A549 (cell line): Measurements from ENCODE around the gene TLR9. TPM values are rescaled to one million over a fixed set of nuclear protein-coding genes. Genes with fewer than 3 reads are reported as not detected.

Source experiments
- ATAC-seq, 2 experiments: fragments of 200-7000 bp in 1 of 2; fragments of >200 bp in 1 of 2; cut with Nextera tagmentation in 1 of 2; cut with Tn5 transposase in 1 of 2; 3 replicates each; pipeline versions ENCODE4 v1.8.0 to v1.9.1; 2018 to 2020; ENCODE audit warnings: mild to moderate bottlenecking in 1 of 2, moderate library complexity in 1 of 2
- CTCF ChIA-PET: fragments of 300-600 bp; sonication (Branson Sonifier 250); formaldehyde crosslinking; extraction: SDS; loops from one replicate; lab custom pipeline; 2021; ENCODE audit warnings: antibody characterized with exemption, inconsistent platforms; lab: Yijun Ruan, JAX
- POLR2A ChIA-PET: fragments of 350-600 bp; formaldehyde crosslinking; extraction: SDS; loops from one replicate; lab custom pipeline; 2021; ENCODE audit warnings: antibody characterized with exemption, inconsistent platforms; lab: Yijun Ruan, JAX
- DNase-seq, 2 experiments: peaks; one replicate each; pipeline versions ENCODE4 v3.0.0 to v3.0.0-alpha.2; 2011 to 2016; ENCODE audit warnings: low read depth in 1 of 2, low spot score in 1 of 2
- FAIRE-seq: peaks from 2 replicates; lab custom pipeline; 2011; peaks lifted over from hg19 to GRCh38; lab: Jason Lieb, UNC
- H3K27ac ChIP-seq, 2 experiments: fragments of >200 bp; sonication (Bioruptor Twin); formaldehyde crosslinking; 3 replicates each; pipeline ENCODE4 v1.5.1; 2016 to 2017
- H3K4me1 ChIP-seq: fragments of >200 bp; sonication (Bioruptor Twin); formaldehyde crosslinking; 3 replicates; pipeline ENCODE4 v1.6.1; 2016
- H3K4me2 ChIP-seq: fragments of >200 bp; sonication (Bioruptor Twin); formaldehyde crosslinking; 3 replicates; pipeline ENCODE4 v1.6.1; 2016
- H3K4me3 ChIP-seq: fragments of >200 bp; sonication (Bioruptor Twin); formaldehyde crosslinking; 3 replicates; pipeline ENCODE4 v1.5.1; 2016
- H3K9me3 ChIP-seq: fragments of >200 bp; sonication (Bioruptor Twin); formaldehyde crosslinking; 3 replicates; pipeline ENCODE4 v1.6.1; 2016
- CBX2 ChIP-seq: fragments of 200-600 bp; sonication (generic); IDR thresholded peaks from 2 replicates; pipeline ENCODE4 v1.6.1; 2016; ENCODE audit warnings: low read depth, mild to moderate bottlenecking, borderline replicate concordance
- CTCF ChIP-seq: fragments of >200 bp; sonication (Bioruptor Twin); formaldehyde crosslinking; IDR thresholded peaks from 3 replicates; pipeline ENCODE4 v1.5.1; 2016
- FOSL2 ChIP-seq, 2 experiments: fragments of 450-650 bp in 1 of 2; fragments of >200 bp in 1 of 2; sonication (Bioruptor Twin) in 1 of 2; formaldehyde crosslinking; IDR thresholded peaks; 2 replicates each; pipeline versions ENCODE4 v1.5.0 to v1.6.1; 2016 to 2020; ENCODE audit warnings: mild to moderate bottlenecking in 1 of 2, moderate library complexity in 1 of 2
- HOXB13 ChIP-seq: fragments of 250-450 bp; sonication (Bioruptor Pico); IDR thresholded peaks from 2 replicates; pipeline ENCODE4 v1.5.0; 2020; ENCODE audit warnings: low read depth, mild to moderate bottlenecking, moderate library complexity
- JUN ChIP-seq, 2 experiments: fragments of >200 bp; sonication (Bioruptor Twin); formaldehyde crosslinking; IDR thresholded peaks; 2 replicates in 1 of 2; 3 replicates in 1 of 2; pipeline ENCODE4 v1.6.1; 2016 to 2017
- KDM5A ChIP-seq: fragments of 200-600 bp; sonication (generic); IDR thresholded peaks from 2 replicates; pipeline ENCODE4 v1.6.1; 2016; ENCODE audit warnings: antibody characterized with exemption, mild to moderate bottlenecking
- MAFK ChIP-seq: fragments of 450-650 bp; IDR thresholded peaks from 2 replicates; pipeline ENCODE4 v1.6.1; 2014; ENCODE audit not compliant: partially characterized antibody
- NPAS2 ChIP-seq: fragments of 250-450 bp; sonication (Bioruptor Pico); IDR thresholded peaks from 2 replicates; pipeline ENCODE4 v1.8.0; 2022; ENCODE audit warnings: mild to moderate bottlenecking, moderate library complexity, borderline replicate concordance
- PBX3 ChIP-seq: IDR thresholded peaks from 2 replicates; pipeline ENCODE4 v1.6.1; 2012
- REST ChIP-seq: fragments of 200-600 bp; sonication (generic); IDR thresholded peaks from 2 replicates; pipeline ENCODE4 v1.6.1; 2016; ENCODE audit warnings: antibody characterized with exemption, mild to moderate bottlenecking, moderate library complexity
- RNF2 ChIP-seq: fragments of 200-600 bp; sonication (generic); IDR thresholded peaks from 2 replicates; pipeline ENCODE4 v1.6.1; 2016; ENCODE audit warnings: low read depth, mild to moderate bottlenecking, antibody characterized with exemption, moderate library complexity, borderline replicate concordance
- WGBS: methylation state at CpG from one replicate; pipeline ENCODE4 v1.1.6; 2017; ENCODE audit errors: missing lambda C conversion rate; 5-methylcytosine and 5-hydroxymethylcytosine counted together
- polyA plus RNA-seq, 4 experiments: library from polyadenylated mRNA; depleted of rRNA in 3 of 4; stranded (reverse); fragments of >200 nt; fragmentation: RNase III in 1 of 4; extraction: RNeasy Plus Mini Kit Qiagen cat#74134 plus additional on column Dnase treatment in 1 of 4; gene quantifications; 2 replicates in 3 of 4; 3 replicates in 1 of 4; pipeline ENCODE4 v1.2.3, GENCODE V29; 2011 to 2017
- TF ChIP-seq, protein P1 (sequence below): fragments of 250-450 bp; sonication (Bioruptor Pico); IDR thresholded peaks from 2 replicates; pipeline ENCODE4 v1.5.0; 2020; ENCODE audit warnings: low read depth, mild to moderate bottlenecking, moderate library complexity
- TF ChIP-seq, protein P2 (sequence below): IDR thresholded peaks from 2 replicates; pipeline ENCODE4 v1.6.1; 2012; ENCODE audit warnings: low read depth, borderline replicate concordance
- TF ChIP-seq, protein P3 (sequence below): IDR thresholded peaks from 2 replicates; pipeline ENCODE4 v1.6.1; 2012

TLR9 gene
- polyA plus RNA-seq, 2 of the 4 experiments (the other 2 are of a cell fraction), result 0.04 TPM; not detected in 1

GRCh38 chr3:52176180-52176752, 49.2 kb downstream of the TLR9 start (continued):
- TF ChIP-seq HOXB13 (CRISPR knock-in tag) (no peak), FOSL2 (IDR thresholded peaks at IDR 0.05) (no peak), FOSL2 (CRISPR knock-in tag; IDR thresholded peaks at IDR 0.05) (no peak), CBX2 (no peak), REST (no peak)

DNA sequence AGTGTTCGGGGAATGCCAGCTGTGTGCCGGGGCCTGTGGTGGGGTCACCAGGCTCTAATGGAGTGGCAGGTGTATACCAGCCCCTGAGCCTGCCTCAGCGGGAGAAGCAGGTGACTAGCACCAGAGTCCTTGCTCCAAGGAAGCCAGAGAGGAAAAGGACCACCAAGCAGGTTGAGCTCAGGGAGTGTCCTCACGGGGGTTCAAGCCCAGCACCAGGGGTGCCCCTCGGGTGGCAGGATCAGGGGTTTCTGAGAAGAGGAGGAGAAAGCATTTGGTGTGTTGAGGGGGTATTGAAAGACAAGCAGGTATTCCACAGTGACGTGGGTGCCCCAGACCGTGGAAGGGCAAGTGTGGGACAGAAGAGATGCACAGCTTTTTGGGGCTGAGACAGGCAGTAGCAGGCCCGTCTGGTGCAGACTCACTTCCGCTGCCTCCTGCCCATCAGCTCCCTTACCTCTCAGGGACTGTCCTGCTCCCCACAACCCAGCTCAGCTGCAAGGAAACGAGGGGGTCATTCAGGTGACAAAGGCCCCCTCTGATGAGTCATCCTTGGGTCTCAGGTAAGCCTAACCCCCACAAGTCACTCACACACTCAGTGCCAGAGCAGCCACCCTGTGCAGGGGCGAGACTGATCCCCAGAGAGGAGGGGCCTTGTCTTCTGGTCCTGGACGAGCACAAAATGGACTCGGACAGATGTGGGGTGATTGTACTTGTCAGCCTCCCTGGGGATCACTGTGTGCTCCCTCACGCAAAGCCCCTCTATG, 49.8 kb downstream of the TLR9 start:
- ChIA-PET CTCF (interaction anchor here (1.9 kb wide), 1 partner anchor 45 kb away, joined by 6 read pairs; no protein-coding TSS in a partner anchor), POLR2A (no interaction called here)
- no peak for TF ChIP-seq FOSL2 (IDR thresholded peaks at IDR 0.05)
- peak; percentile 29; the same call in 1 of the 2 replicates for TF ChIP-seq FOSL2 (CRISPR knock-in tag; IDR thresholded peaks at IDR 0.05)
- TF ChIP-seq JUN (IDR thresholded peaks at IDR 0.05), result no peak
- ATAC-seq, result no peak
- Histone ChIP-seq H3K4me1 (peaks cover 15% of the 10 kb centered on the region; the same call in 2 of the 3 replicates), H3K27ac (no peak overlapping the region), H3K4me2 (no peak overlapping the region), H3K9me3 (no peaks in the 10 kb centered on the region), H3K4me3 (no peak overlapping the region)
- no peak for DNase-seq
- WGBS, result 77% methylated on average over 10 of the region's 14 CpGs
- no peak for FAIRE-seq

- 73% methylated on average over 8 of the region's 9 CpGs for WGBS
- ChIA-PET CTCF (interaction anchor here (1.2 to 1.9 kb wide), 3 partner anchors 42 to 233 kb away, joined by 3 to 6 read pairs (median 3); partner anchors contain the start of gene RRP9), POLR2A (no interaction called here)
- Histone ChIP-seq H3K4me2 (no peak overlapping the region), H3K9me3 (no peaks in the 10 kb centered on the region), H3K4me1 (peaks cover 15% of the 10 kb centered on the region; the same call in 2 of the 3 replicates), H3K27ac (no peak overlapping the region), H3K4me3 (no peak overlapping the region)
- TF ChIP-seq MAFK (peak; percentile 26), NPAS2 (CRISPR knock-in tag) (no peak)
- no peak for FAIRE-seq
- no peak for ATAC-seq
- no peak for DNase-seq
These were observed 50.5 kb downstream of the TLR9 start for GRCh38 chr3:52174896-52175295.

- no peak overlapping the region for H3K4me3 ChIP-seq
- ATAC-seq (no peak), FAIRE-seq (no peak), DNase-seq (no peak)
- WGBS, result 86% methylated on average over 1 of the region's 1 CpG
- CTCF ChIA-PET, result interaction anchor here (1.4 to 1.9 kb wide), 3 partner anchors 10 to 47 kb away, joined by 3 to 4 read pairs (median 3); no protein-coding TSS in a partner anchor
- H3K9me3 ChIP-seq, result no peaks in the 10 kb centered on the region
- TF ChIP-seq, protein P1, sequence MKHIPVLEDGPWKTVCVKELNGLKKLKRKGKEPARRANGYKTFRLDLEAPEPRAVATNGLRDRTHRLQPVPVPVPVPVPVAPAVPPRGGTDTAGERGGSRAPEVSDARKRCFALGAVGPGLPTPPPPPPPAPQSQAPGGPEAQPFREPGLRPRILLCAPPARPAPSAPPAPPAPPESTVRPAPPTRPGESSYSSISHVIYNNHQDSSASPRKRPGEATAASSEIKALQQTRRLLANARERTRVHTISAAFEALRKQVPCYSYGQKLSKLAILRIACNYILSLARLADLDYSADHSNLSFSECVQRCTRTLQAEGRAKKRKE (CRISPR knock-in tag), result no peak
- TF ChIP-seq RNF2 (no peak), NPAS2 (CRISPR knock-in tag) (no peak), KDM5A (no peak), PBX3 (no peak), CTCF (no peak), HOXB13 (CRISPR knock-in tag) (no peak)
- TF ChIP-seq, protein P2, sequence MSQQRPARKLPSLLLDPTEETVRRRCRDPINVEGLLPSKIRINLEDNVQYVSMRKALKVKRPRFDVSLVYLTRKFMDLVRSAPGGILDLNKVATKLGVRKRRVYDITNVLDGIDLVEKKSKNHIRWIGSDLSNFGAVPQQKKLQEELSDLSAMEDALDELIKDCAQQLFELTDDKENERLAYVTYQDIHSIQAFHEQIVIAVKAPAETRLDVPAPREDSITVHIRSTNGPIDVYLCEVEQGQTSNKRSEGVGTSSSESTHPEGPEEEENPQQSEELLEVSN, result no peak
- TF ChIP-seq, protein P3, sequence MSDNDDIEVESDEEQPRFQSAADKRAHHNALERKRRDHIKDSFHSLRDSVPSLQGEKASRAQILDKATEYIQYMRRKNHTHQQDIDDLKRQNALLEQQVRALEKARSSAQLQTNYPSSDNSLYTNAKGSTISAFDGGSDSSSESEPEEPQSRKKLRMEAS, result no peak
- H3K4me2 ChIP-seq, result no peak overlapping the region
- POLR2A ChIA-PET, result no interaction called here
- peaks cover 15% of the 10 kb centered on the region; the same call in 2 of the 3 replicates for H3K4me1 ChIP-seq
- no peak overlapping the region for H3K27ac ChIP-seq
These were observed 52.3 kb downstream of the TLR9 start for GRCh38 chr3:52173101-52173500.
